Measurements from ENCODE around the gene SLC6A19. TPM values are rescaled to one million over a fixed set of nuclear protein-coding genes. Genes with fewer than 3 reads are reported as not detected.
A peak's percentile ranks its signal among the peaks of the same experiment; 100 is the strongest.

SLC6A19 gene
- total RNA-seq, 4 donors from 2014 or later: under 0.01 TPM; not detected in 3

DNA sequence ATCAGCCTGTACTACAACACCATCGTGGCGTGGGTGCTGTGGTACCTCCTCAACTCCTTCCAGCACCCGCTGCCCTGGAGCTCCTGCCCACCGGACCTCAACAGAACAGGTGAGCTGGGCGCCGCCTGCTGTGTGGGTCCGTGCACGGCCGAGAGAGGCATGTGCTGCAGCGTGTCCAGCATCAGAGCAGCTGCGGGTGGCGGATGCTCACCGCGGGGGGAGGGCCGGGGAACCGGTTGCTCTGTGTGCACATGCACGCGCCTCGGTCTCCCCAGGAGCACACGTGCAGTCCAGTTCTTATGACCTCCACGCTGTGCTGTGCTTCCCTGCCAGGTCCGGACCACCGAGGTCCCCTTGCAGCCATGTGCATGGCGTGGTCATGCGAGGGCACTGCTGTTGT, 31.4 kb downstream of the SLC6A19 start:
- TF ChIP-seq POLR2A (IDR thresholded peaks at IDR 0.05): no peak
- TF ChIP-seq, protein P1, sequence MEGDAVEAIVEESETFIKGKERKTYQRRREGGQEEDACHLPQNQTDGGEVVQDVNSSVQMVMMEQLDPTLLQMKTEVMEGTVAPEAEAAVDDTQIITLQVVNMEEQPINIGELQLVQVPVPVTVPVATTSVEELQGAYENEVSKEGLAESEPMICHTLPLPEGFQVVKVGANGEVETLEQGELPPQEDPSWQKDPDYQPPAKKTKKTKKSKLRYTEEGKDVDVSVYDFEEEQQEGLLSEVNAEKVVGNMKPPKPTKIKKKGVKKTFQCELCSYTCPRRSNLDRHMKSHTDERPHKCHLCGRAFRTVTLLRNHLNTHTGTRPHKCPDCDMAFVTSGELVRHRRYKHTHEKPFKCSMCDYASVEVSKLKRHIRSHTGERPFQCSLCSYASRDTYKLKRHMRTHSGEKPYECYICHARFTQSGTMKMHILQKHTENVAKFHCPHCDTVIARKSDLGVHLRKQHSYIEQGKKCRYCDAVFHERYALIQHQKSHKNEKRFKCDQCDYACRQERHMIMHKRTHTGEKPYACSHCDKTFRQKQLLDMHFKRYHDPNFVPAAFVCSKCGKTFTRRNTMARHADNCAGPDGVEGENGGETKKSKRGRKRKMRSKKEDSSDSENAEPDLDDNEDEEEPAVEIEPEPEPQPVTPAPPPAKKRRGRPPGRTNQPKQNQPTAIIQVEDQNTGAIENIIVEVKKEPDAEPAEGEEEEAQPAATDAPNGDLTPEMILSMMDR (IDR thresholded peaks at IDR 0.05): no peak
- no peak for TF ChIP-seq EP300 (IDR thresholded peaks at IDR 0.05)
- peaks cover 0 to 6% of the 10 kb centered on the region in 2 donors for H3K27me3 ChIP-seq
- 89 to 90% methylated on average over 24 of the region's 25 CpGs for whole genome bisulfite sequencing, 2 donors

DNA sequence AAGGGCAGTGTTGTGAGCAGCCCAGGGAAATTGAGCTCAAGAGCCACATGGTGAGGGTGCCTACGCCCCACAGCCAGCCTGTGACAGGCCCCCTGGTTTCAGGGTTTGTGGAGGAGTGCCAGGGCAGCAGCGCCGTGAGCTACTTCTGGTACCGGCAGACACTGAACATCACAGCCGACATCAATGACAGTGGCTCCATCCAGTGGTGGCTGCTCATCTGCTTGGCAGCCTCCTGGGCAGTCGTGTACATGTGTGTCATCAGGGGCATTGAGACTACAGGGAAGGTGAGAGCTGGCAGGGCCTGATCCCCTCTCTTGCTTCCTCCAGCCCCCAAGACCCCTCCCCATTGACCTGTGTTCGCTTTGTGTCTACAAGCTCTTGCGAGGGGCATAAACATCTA, 34.0 kb downstream of the SLC6A19 start:
- H3K4me1 ChIP-seq: no peaks in the 10 kb centered on the region
- no peak overlapping the region for H3K4me3 ChIP-seq
- no peak overlapping the region for H3K27ac ChIP-seq
- no peaks in the 10 kb centered on the region for H3K36me3 ChIP-seq
- no peak for DNase-seq (ENCODE audit: low spot score in 2 of 2)
- no peaks in the 10 kb centered on the region for H3K27me3 ChIP-seq
- 78 to 84% methylated on average over 7 to 8 of the region's 8 CpGs for WGBS, 2 donors
- TF ChIP-seq POLR2A (IDR thresholded peaks at IDR 0.05) (no peak), EP300 (IDR thresholded peaks at IDR 0.05) (no peak)
- TF ChIP-seq, protein P1 (IDR thresholded peaks at IDR 0.05): no peak
- peaks cover 0 to 38% (median 2%) of the 10 kb centered on the region in 4 donors for H3K9me3 ChIP-seq

More for the DNA sequence above, 31.4 kb downstream of the SLC6A19 start:
- H3K27ac ChIP-seq: no peak overlapping the region
- no peak overlapping the region for H3K4me3 ChIP-seq
- no peak for DNase-seq (ENCODE audit: low spot score in 2 of 2)
- H3K36me3 ChIP-seq: no peaks in the 10 kb centered on the region
- no peaks in the 10 kb centered on the region for H3K4me1 ChIP-seq
- H3K9me3 ChIP-seq: peaks cover 0 to 38% (median 2%) of the 10 kb centered on the region in 4 donors

DNA sequence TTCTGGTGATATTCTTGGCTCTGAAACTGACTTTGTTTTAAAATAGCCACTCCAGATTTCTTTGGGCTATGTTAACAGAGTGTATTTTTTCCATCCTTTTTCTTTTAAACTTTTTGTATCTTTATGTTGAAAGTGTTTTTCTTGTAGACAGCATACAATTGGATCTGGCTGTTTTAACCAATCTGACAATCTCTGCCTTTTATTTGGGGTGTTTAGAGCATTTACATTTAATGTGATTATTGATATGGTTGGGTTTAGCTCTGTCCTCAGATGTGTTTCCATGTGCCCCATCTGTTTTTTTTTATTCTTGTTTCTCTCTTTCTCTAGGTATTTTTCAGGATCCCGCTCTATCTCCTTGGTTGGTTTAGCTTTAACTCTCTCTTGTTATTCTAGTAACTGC, 34.4 kb downstream of the SLC6A19 start:
- no peak for DNase-seq (ENCODE audit: low spot score in 2 of 2)
- no peaks in the 10 kb centered on the region for H3K4me1 ChIP-seq
- H3K4me3 ChIP-seq: no peak overlapping the region
- 96 to 100% methylated on average over 1 of the region's 1 CpG for WGBS, 2 donors
- TF ChIP-seq, protein P1 (IDR thresholded peaks at IDR 0.05): no peak
- TF ChIP-seq EP300 (IDR thresholded peaks at IDR 0.05) (no peak), POLR2A (IDR thresholded peaks at IDR 0.05) (no peak)
- H3K36me3 ChIP-seq: no peaks in the 10 kb centered on the region
- H3K9me3 ChIP-seq: peaks cover 0 to 38% (median 2%) of the 10 kb centered on the region in 4 donors
- no peaks in the 10 kb centered on the region for H3K27me3 ChIP-seq
- no peak overlapping the region for H3K27ac ChIP-seq

DNA sequence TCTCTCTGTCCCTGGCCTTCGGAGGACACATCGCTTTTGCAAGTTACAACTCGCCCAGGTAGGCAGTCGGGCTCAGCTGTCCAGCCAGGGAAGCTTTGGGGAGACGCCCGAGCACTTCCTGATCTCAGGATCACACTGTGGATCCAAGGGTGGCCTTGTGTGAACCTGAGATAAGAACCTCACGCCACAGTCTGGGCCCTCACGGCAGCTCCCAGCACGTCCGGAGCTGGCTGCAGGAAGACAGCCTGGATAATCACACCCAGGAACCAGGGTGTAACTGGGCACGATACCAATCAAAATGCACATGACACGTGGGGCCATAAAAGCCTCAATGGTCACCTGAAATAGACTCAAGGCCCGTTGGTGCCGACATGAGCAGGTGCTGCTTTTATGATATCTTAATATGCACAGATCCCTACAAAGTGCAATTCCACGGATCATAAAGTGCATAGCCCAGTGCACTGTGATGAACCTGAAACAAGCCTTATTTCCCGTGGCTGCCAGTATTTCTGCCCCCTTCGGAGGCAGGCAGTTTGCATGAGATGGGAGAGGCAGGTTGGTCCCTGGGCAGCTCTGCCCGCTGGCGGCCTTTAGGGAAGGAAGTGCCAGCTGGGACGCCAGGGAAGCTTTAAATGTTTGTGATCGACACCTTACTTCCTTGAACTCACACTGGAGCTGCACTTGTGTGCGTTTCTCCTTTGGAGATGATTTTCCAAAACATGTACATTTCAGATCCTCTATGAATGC, 38.3 kb downstream of the SLC6A19 start:
- TF ChIP-seq EP300 (IDR thresholded peaks at IDR 0.05): no peak
- TF ChIP-seq POLR2A (IDR thresholded peaks at IDR 0.05): no peak
- TF ChIP-seq, protein P1 (IDR thresholded peaks at IDR 0.05): no peak
- Histone ChIP-seq H3K36me3 (no peaks in the 10 kb centered on the region), H3K4me1 (no peaks in the 10 kb centered on the region), H3K4me3 (no peak overlapping the region), H3K27me3 (peaks cover 0 to 3% of the 10 kb centered on the region in 2 donors), H3K9me3 (peaks cover 0 to 31% (median 2%) of the 10 kb centered on the region in 4 donors), H3K27ac (peak overlapping the region in 1 of 4 donors; percentile 12)
- no peak for DNase-seq (ENCODE audit: low spot score in 2 of 2)
- 70 to 71% methylated on average over 22 of the region's 22 CpGs for WGBS, 2 donors

DNA sequence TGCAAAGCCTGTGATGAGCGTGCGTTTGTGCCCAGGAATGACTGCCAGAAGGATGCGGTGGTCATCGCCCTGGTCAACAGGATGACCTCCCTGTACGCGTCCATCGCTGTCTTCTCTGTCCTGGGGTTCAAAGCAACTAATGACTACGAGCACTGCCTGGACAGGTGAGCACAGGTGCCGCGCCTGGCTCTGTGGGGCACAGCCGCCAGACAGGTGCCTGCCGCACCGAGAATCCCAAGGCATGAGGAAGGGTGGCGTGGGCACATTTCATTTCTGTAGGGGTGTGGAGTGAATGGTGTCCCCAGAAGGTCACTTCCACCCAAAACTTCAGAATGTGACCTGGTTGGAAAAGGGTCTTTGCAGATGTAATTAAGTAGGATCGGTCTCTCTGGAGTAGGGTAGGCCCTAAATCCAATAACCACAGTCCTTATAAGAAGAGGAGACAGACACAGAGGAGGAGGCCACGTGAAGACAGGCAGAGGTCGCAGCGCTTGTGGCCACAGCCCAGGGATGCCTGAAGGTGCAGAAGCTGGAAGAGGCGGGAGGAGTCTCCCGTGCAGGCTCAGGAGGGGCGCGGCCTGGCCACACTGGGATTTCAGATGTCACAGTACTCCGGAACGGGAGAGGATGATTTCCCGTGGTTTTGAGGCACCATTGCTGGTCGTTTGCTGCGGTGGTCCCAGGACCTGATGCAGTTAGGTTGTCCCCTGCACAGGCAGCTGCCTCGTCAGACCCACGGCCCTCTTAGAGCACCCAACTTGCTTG, 39.3 kb downstream of the SLC6A19 start:
- no peak overlapping the region for H3K27ac ChIP-seq
- H3K4me3 ChIP-seq: no peak overlapping the region
- WGBS, 2 donors: 80 to 85% methylated on average over 28 to 29 of the region's 29 CpGs
- no peak for DNase-seq (ENCODE audit: low spot score in 2 of 2)
- H3K9me3 ChIP-seq: peaks cover 0 to 21% (median 0%) of the 10 kb centered on the region in 4 donors
- TF ChIP-seq, protein P1 (IDR thresholded peaks at IDR 0.05): no peak
- TF ChIP-seq POLR2A (IDR thresholded peaks at IDR 0.05): no peak
- TF ChIP-seq EP300 (IDR thresholded peaks at IDR 0.05): no peak
- no peaks in the 10 kb centered on the region for H3K36me3 ChIP-seq
- H3K27me3 ChIP-seq: peaks cover 0 to 11% of the 10 kb centered on the region in 2 donors
- H3K4me1 ChIP-seq: no peaks in the 10 kb centered on the region

Measured in tibial nerve (tissue), 4 donors.